ENCODE data around the gene PAPPA2.

Gene PAPPA2

GRCh38 chr1:176831150-176831549 lies 368.2 kb downstream of the PAPPA2 start:
- no peak for FAIRE-seq

GRCh38 chr1:176837708-176838107 lies 374.7 kb downstream of the PAPPA2 start:
- FAIRE-seq (no peak), DNase-seq (ENCODE audit: insufficient read length) (no peak)
- TF ChIP-seq TAF1 (IDR thresholded peaks at IDR 0.05; ENCODE audit: borderline replicate concordance, low read depth, low read length) (no peak), POLR2A (IDR thresholded peaks at IDR 0.05; ENCODE audit: low read depth, low read length) (no peak), POLR2AphosphoS5 (IDR thresholded peaks at IDR 0.05; ENCODE audit: low read depth, low read length) (no peak)

More at GRCh38 chr1:176831150-176831549, 368.2 kb downstream of the PAPPA2 start:
- DNase-seq (ENCODE audit: insufficient read length): no peak
- TF ChIP-seq TAF1 (IDR thresholded peaks at IDR 0.05; ENCODE audit: borderline replicate concordance, low read depth, low read length) (no peak), POLR2AphosphoS5 (IDR thresholded peaks at IDR 0.05; ENCODE audit: low read depth, low read length) (no peak), POLR2A (IDR thresholded peaks at IDR 0.05; ENCODE audit: low read depth, low read length) (no peak)

GRCh38 chr1:176838276-176838995 lies 375.5 kb downstream of the PAPPA2 start:
- FAIRE-seq (no peak), DNase-seq (ENCODE audit: insufficient read length) (no peak)
- TF ChIP-seq TAF1 (IDR thresholded peaks at IDR 0.05; ENCODE audit: borderline replicate concordance, low read depth, low read length): no peak
- TF ChIP-seq POLR2A (IDR thresholded peaks at IDR 0.05; ENCODE audit: low read depth, low read length): no peak
- TF ChIP-seq POLR2AphosphoS5 (IDR thresholded peaks at IDR 0.05; ENCODE audit: low read depth, low read length): no peak

- TF ChIP-seq POLR2AphosphoS5 (IDR thresholded peaks at IDR 0.05; ENCODE audit: low read depth, low read length): no peak
- no peak for TF ChIP-seq POLR2A (IDR thresholded peaks at IDR 0.05; ENCODE audit: low read depth, low read length)
- no peak for TF ChIP-seq TAF1 (IDR thresholded peaks at IDR 0.05; ENCODE audit: borderline replicate concordance, low read depth, low read length)
Measured at GRCh38 chr1:176839216-176839615, 376.2 kb downstream of the PAPPA2 start.

GRCh38 chr1:176841238-176841637 lies 378.3 kb downstream of the PAPPA2 start:
- TF ChIP-seq TAF1 (IDR thresholded peaks at IDR 0.05; ENCODE audit: borderline replicate concordance, low read depth, low read length): no peak
- no peak for TF ChIP-seq POLR2A (IDR thresholded peaks at IDR 0.05; ENCODE audit: low read depth, low read length)
- TF ChIP-seq POLR2AphosphoS5 (IDR thresholded peaks at IDR 0.05; ENCODE audit: low read depth, low read length): no peak
- FAIRE-seq (no peak), DNase-seq (ENCODE audit: insufficient read length) (no peak)

More at GRCh38 chr1:176839216-176839615, 376.2 kb downstream of the PAPPA2 start:
- FAIRE-seq (no peak), DNase-seq (ENCODE audit: insufficient read length) (no peak)

GRCh38 chr1:176843352-176844297 lies 380.6 kb downstream of the PAPPA2 start:
- FAIRE-seq: no peak
- no peak for DNase-seq (ENCODE audit: insufficient read length)
- TF ChIP-seq POLR2AphosphoS5 (IDR thresholded peaks at IDR 0.05; ENCODE audit: low read depth, low read length): no peak
- no peak for TF ChIP-seq TAF1 (IDR thresholded peaks at IDR 0.05; ENCODE audit: borderline replicate concordance, low read depth, low read length)
- TF ChIP-seq POLR2A (IDR thresholded peaks at IDR 0.05; ENCODE audit: low read depth, low read length): no peak

GRCh38 chr1:176847052-176847451 lies 384.1 kb downstream of the PAPPA2 start:
- FAIRE-seq (no peak), DNase-seq (ENCODE audit: insufficient read length) (no peak)
- TF ChIP-seq POLR2AphosphoS5 (IDR thresholded peaks at IDR 0.05; ENCODE audit: low read depth, low read length): no peak
- TF ChIP-seq POLR2A (IDR thresholded peaks at IDR 0.05; ENCODE audit: low read depth, low read length): no peak
- no peak for TF ChIP-seq TAF1 (IDR thresholded peaks at IDR 0.05; ENCODE audit: borderline replicate concordance, low read depth, low read length)

- FAIRE-seq: no peak
- DNase-seq (ENCODE audit: insufficient read length): no peak
- TF ChIP-seq TAF1 (IDR thresholded peaks at IDR 0.05; ENCODE audit: borderline replicate concordance, low read depth, low read length) (no peak), POLR2A (IDR thresholded peaks at IDR 0.05; ENCODE audit: low read depth, low read length) (no peak), POLR2AphosphoS5 (IDR thresholded peaks at IDR 0.05; ENCODE audit: low read depth, low read length) (no peak)
Measured at GRCh38 chr1:176849281-176849680, 386.3 kb downstream of the PAPPA2 start.

- TF ChIP-seq TAF1 (IDR thresholded peaks at IDR 0.05; ENCODE audit: borderline replicate concordance, low read depth, low read length) (no peak), POLR2AphosphoS5 (IDR thresholded peaks at IDR 0.05; ENCODE audit: low read depth, low read length) (no peak), POLR2A (IDR thresholded peaks at IDR 0.05; ENCODE audit: low read depth, low read length) (no peak)
- no peak for DNase-seq (ENCODE audit: insufficient read length)
- no peak for FAIRE-seq
Measured at GRCh38 chr1:176850871-176851270, 387.9 kb downstream of the PAPPA2 start.

GRCh38 chr1:176852124-176852523 lies 389.1 kb downstream of the PAPPA2 start:
- DNase-seq (ENCODE audit: insufficient read length): no peak
- no peak for FAIRE-seq
- TF ChIP-seq POLR2AphosphoS5 (IDR thresholded peaks at IDR 0.05; ENCODE audit: low read depth, low read length) (no peak), POLR2A (IDR thresholded peaks at IDR 0.05; ENCODE audit: low read depth, low read length) (no peak), TAF1 (IDR thresholded peaks at IDR 0.05; ENCODE audit: borderline replicate concordance, low read depth, low read length) (no peak)

- no peak for DNase-seq (ENCODE audit: insufficient read length)
- TF ChIP-seq POLR2A (IDR thresholded peaks at IDR 0.05; ENCODE audit: low read depth, low read length): no peak
- no peak for TF ChIP-seq POLR2AphosphoS5 (IDR thresholded peaks at IDR 0.05; ENCODE audit: low read depth, low read length)
- no peak for TF ChIP-seq TAF1 (IDR thresholded peaks at IDR 0.05; ENCODE audit: borderline replicate concordance, low read depth, low read length)
- FAIRE-seq: no peak
Measured at GRCh38 chr1:176853503-176853902, 390.5 kb downstream of the PAPPA2 start.
